Measurements from ENCODE around the gene ITGA6.

Gene ITGA6

DNA sequence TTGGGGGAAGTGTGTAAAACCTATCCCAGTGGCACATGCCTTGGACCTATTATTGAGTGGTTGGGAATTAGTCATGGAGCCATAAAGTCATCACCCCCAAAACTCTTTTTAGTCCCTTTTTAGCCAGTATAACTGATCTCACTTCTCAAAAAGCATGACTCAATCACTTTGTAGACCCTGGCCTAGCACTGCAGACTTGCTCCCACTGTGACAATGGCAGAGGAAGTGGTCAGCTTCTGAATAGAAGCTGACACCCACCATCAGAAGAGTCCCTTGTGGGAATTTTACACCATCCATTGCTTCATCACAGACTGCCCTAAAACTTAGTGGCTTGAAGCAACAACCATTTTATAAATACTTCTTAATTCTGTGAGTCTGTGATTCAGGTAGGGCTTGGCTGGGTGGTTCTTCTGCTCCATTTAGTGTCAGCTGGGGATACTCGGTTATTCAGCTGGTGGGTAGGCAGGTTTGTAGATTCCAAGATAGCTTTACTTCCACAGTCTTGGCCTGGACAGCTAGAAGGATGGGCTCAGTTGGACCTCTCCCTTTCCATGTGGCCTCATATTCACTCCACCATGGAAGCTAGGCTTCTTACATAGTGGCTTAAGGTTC, 10.8 kb upstream of the ITGA6 start:
- DNase-seq (ENCODE audit: low read depth in 2 of 2): no peak

DNA sequence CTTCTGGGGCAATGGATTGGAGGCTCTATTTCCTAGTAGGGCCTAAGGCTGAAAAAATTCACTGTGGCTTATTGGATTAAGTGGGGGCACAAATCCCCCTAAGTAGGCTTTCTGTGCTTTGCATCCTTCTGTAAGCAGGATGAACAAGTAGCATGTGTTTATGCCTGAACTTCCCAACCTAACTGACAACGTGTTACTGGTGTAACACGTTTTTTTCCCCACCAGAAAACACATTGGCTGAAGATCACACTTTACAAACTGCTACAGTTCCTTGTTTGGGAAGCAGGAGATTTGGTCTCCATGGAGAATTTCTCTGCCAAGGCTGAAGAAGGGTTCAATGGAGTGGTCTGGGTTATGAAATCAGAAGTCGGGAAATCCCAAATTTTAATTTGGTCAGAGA, 7.2 kb upstream of the ITGA6 start:
- DNase-seq (ENCODE audit: low read depth in 2 of 2): no peak

- no peak for DNase-seq (ENCODE audit: low read depth in 2 of 2)
These were observed 4.2 kb upstream of the ITGA6 start for GRCh38 chr2:172423160-172423559.

DNA sequence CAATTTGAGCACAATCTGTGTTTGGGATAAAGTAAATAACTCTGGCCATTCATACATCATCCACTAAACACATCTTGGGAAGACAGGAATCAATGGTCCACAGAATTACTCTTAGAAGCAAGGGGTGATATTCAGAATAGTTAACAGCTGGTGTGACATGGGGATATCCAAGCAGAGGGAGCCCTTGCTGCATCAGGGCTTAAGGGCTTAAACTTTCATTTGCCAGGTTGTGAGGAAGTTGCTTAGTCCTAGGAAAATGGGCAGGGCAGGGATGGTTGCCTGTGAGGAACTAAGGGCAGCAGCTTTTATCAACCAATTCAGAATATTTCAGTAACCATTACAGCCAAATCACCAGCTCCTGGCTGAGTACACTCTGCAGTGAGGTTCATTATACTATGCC, 2.0 kb upstream of the ITGA6 start:
- no peak for DNase-seq (ENCODE audit: low read depth in 2 of 2)

DNA sequence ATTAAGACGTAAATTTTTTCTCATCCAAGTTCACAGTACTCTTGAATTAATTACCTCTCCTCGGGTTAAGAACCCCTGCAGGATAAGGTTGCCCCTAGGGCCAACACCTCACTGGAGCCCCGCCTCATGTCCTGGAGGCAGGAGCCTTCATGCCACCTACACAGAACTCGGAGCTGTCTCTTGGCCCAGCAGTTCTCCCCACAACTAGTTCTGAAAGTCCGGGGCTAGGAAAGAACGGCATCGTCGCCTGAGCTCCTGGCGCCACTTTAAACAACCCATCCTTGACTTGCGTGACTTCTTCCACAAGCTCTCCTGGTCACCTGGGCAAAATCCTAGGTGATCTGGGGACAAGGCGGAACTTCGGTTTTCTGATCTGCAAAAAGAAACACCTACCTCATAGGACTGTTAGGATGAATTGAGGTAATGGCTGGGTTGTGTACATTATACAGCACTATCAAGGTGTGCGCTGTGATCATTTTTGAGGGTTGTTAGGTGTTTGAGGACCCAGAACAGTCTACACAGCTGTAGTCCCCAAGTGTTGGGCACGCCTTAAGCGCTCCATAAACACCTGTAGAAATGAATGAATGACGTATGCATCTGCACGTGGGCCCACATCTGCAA, 641 bp upstream of the ITGA6 start:
- no peak for DNase-seq (ENCODE audit: low read depth in 2 of 2)

- DNase-seq (ENCODE audit: low read depth in 2 of 2): peak in 1 of 2 donors; percentile 46
These were observed 825 bp downstream of the ITGA6 start for GRCh38 chr2:172427990-172428831.

DNA sequence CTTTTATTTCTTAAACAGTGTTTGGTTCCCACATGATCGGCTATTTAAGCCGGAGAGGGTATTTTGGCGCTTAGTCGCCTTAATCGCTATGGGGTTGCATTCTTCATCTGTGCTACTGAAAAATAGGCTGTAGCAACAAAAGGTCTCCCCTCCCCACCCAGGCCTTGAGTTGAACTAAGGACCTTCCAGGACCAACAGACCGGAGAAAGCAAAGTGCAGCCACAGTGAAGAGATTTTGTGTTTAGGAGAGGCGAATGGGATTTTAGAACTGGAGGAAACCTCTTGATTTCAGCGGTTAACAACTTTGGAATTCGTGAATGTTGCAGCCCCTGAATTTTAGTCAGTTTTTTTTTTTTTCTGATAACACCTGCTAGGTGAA, 1.4 kb downstream of the ITGA6 start:
- DNase-seq (ENCODE audit: low read depth in 2 of 2): no peak

DNA sequence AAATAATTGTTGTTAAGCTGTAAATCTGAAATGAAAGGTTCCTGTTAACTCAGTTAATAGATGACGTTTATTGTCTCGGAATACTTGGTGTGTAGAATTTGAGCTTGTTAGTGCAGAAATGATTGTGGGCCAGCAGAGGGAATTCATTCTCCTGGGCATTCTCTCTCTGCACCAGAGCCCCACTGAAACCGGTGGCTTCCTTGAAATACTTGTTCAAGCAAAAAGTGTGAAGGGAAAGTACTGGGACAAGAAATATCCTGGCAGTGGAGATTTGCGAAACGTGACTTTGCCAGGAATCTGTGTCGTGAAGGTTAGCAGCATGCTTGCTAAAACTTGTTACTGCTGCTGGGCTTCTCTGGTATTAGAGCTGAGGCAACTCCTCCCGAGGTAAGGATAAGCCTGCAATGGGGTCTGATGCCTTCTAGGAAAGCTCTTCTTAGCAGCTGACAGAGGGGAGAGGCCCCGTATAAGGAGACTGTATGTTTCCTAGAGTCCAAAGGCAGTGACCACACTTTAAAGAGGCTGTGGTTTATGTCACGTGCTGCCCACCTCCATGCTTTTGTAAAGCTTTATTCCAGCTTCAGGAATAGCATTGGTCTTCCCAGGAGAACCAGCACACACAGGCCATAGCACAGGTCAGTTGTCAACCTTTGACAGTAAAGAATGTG, 2.0 kb downstream of the ITGA6 start:
- no peak for DNase-seq (ENCODE audit: low read depth in 2 of 2)

DNA sequence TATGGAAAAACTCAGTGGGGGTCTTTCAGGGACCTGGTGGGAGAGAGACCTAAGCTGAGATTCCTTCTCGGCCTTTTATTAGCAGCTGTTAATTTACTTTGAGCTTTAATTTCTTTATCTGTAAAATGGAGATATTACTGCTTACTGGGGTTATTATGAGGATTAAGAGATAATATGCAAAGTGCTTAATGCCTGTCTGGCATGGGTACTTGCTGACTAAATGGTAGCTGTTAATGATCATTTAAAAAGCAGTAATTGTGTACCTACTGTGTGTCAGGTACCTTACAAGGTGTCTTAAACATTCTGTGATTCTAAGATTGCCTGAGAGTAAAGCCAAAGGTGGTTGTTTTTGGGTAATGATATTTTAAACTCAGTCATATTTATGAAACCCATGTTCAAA, 2.6 kb downstream of the ITGA6 start:
- DNase-seq (ENCODE audit: low read depth in 2 of 2): no peak

GRCh38 chr2:172430678-172431077, 3.3 kb downstream of the ITGA6 start:
- no peak for DNase-seq (ENCODE audit: low read depth in 2 of 2)

DNA sequence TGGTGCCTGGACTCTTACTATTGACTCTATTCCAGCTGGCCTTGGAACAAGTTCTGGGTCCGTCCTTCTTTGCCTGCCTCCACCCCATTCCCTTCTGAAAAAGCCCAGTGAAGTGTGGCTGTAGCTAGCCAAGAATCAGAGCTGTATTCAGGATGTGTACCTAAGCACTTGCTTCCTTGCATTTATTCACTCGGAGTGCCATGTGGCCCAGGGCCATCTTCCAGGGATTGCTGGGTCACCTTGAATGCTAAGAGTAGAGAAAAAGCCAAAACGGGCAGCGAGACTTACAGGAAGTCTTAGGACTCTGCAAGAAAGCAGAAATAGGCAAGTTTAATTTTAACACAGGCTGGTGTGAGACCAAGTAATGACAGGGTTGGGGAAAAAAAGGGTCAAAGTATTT, 4.1 kb downstream of the ITGA6 start:
- DNase-seq (ENCODE audit: low read depth in 2 of 2): no peak

DNA sequence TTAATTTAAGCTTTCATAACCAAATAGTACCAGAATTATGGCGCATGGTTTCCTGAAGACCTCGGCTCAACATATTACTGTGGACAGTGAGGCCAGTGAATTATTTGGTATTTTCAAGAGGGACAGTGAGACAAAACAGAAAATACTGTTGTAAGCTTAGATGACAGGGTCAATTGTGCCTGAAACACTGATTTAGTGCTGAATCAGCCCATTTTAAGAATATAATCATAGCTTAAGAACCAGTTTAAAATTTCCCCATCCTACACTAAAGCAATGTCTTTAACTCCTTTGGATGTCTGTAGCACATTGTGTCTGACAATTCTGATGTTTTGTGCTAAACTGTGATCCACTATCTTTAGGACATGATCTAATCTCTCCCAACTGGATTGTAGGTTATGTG, 4.6 kb downstream of the ITGA6 start:
- no peak for DNase-seq (ENCODE audit: low read depth in 2 of 2)

- DNase-seq (ENCODE audit: low read depth in 2 of 2): no peak
These were observed 5.8 kb downstream of the ITGA6 start for GRCh38 chr2:172433144-172433543.

DNA sequence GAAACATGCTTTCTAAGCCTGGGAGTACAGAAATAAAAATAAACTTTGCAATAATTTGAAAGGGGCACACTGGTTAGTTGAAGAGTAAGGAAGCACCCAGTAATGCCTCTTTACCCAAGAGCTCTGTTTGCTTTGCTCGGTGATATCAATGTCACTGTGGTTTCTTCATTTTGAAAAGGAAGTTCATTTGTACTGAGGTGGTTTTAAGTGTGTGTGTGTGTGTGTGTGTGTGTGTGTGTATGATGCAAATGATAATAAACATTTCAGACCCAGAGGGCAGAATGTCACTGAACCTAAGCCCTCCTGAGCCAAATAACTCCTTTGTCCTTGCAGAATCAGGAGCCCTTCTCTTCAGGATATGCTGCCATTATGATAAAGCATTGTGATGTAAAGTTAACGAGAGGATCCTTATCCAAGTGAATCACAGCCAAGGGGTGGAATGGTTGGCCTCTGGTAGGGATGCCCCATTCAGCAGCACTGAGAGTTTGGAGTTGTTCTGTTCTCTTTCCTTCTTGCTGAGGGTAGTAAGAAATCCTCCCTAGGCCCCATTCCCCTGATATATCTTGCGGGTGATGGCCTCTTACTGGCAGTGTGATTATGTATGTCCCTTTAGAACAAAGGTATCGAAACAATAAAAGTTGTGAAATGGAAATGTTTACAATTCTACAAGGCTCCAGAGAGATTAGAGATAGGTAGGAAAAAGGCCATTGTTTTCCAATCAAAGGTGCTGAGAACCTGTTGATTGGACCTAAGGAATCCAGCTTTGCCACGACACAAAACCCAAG, 7.6 kb downstream of the ITGA6 start:
- DNase-seq (ENCODE audit: low read depth in 2 of 2): no peak

DNA sequence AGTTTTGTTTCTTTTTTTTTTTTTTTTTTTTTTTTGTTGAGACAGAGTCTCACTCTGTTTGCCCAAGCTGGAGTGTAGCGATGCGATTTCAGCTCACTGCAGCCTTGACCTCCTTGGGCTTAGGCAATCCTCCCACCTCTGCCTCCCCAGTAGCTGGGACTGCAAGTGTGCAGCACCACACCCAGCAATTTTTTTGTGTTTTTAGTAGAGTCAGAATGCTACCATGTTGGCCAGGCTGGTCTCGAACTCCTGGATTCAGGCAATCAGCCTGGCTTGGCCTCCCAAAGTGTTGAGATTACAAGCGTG, 8.2 kb downstream of the ITGA6 start:
- no peak for DNase-seq (ENCODE audit: low read depth in 2 of 2)

DNA sequence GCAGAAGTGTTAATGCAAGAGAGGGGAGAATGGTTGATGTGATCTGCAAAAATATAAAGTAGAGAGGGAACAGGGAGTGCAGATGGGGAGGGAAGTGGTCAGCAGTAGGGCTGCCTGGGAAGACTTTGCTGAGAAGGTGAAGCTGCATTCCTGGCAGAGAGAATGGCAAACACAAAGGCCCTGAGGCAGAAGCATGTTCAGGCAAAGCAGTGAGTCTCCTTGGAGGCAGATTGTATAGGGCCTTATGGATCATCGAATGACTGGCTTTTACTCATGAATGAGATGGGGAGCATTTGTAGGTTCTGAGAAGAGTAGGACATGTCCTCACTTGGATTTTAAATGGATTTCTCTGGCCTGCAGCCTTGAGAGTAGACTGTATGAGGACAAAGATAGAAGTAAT, 9.5 kb downstream of the ITGA6 start:
- no peak for DNase-seq (ENCODE audit: low read depth in 2 of 2)

GRCh38 chr2:172437419-172438341, 10.3 kb downstream of the ITGA6 start:
- DNase-seq (ENCODE audit: low read depth in 2 of 2): peak; percentile 38 to 48

DNA sequence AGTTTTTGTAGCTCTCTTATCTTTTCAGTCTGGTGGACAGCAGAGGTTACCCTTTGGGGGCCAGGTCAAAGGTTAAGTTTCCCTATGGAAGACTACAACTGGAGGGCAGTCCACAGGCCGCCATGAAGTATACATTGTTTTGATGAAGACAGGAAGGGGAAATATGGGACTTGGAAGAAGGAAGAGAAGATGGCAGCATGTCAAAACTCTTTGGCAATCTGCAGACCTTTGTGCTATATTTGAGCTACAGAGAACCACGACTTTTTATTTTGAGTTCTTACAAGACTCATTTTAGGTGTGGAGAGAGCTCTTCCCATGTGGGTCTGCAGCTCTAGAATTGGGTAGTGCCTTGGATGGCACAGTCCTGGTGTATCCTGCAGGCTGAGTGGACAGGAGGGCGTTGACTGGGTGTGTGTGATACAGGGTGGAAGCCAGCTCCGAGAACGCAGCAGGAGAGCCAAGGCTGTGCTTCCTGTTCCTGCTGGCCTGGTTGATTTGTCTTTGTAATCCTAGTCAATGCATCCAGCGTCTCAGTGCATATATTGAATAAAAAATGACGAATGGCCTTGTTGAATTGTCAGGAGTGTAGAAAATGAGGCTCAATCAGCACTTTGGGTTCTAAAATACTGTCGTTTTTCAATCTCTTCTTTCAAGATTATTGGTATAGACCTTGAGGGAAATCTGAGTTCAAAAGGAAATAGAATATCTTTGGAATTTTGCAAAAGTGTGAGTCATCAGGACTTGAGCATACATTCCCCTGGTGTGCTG, 11.5 kb downstream of the ITGA6 start:
- DNase-seq (ENCODE audit: low read depth in 2 of 2): no peak

GRCh38 chr2:172439509-172439860, 12.1 kb downstream of the ITGA6 start:
- no peak for DNase-seq (ENCODE audit: low read depth in 2 of 2)

- no peak for DNase-seq (ENCODE audit: low read depth in 2 of 2)
These were observed 12.5 kb downstream of the ITGA6 start for GRCh38 chr2:172439911-172440310.

All from activated CD4-positive, alpha-beta T cell treated with anti-CD3 and anti-CD28 coated beads for 24 hours (primary cell).